ENCODE measurements around the gene MOSMO.

- TF ChIP-seq CTCF (IDR thresholded peaks at IDR 0.05) = no peak
- no peak for TF ChIP-seq POLR2A (IDR thresholded peaks at IDR 0.05)
These were observed 124.9 kb downstream of the MOSMO start for GRCh38 chr16:22132801-22133200.

Measured in adrenal gland (tissue), 5 donors.